ENCODE measurements around the gene CPT1B.

CPT1B gene

GRCh38 chr22:50544078-50544745, 34.0 kb downstream of the CPT1B start:
- peak; percentile 88 for DNase-seq

GRCh38 chr22:50542416-50542927, 35.8 kb downstream of the CPT1B start:
- peak; percentile 69 for DNase-seq

GRCh38 chr22:50541667-50542026, 36.6 kb downstream of the CPT1B start:
- DNase-seq: peak; percentile 79

- no peak for DNase-seq
Measured at GRCh38 chr22:50540381-50540780, 37.8 kb downstream of the CPT1B start.

- no peak for DNase-seq
Measured at GRCh38 chr22:50537765-50538164, 40.5 kb downstream of the CPT1B start.

GRCh38 chr22:50536226-50536625, 42.0 kb downstream of the CPT1B start:
- DNase-seq: no peak

- no peak for DNase-seq
Measured at GRCh38 chr22:50535113-50535512, 43.1 kb downstream of the CPT1B start.

GRCh38 chr22:50533856-50534711, 44.1 kb downstream of the CPT1B start:
- peak; percentile 60 for DNase-seq

- DNase-seq: no peak
Measured at GRCh38 chr22:50532824-50533796, 45.1 kb downstream of the CPT1B start.

GRCh38 chr22:50531962-50532674, 46.1 kb downstream of the CPT1B start:
- DNase-seq: peak; percentile 58

GRCh38 chr22:50531546-50531961, 46.7 kb downstream of the CPT1B start:
- peak; percentile 84 for DNase-seq

- DNase-seq: peak; percentile 91
Measured at GRCh38 chr22:50530877-50531545, 47.2 kb downstream of the CPT1B start.

GRCh38 chr22:50530580-50530876, 47.7 kb downstream of the CPT1B start:
- DNase-seq: no peak

GRCh38 chr22:50529897-50530579, 48.2 kb downstream of the CPT1B start, which contains the start of gene TYMP:
TSS of gene TYMP (minus strand) at chr22:50530012. CDS start at chr22:50529709, 303 bp downstream.
- peak; percentile 81 for DNase-seq

- DNase-seq: no peak
Measured at GRCh38 chr22:50529416-50529896, 48.8 kb downstream of the CPT1B start.

GRCh38 chr22:50528682-50529415, 49.4 kb downstream of the CPT1B start:
- no peak for DNase-seq

- DNase-seq: no peak
Measured at GRCh38 chr22:50527921-50528681, 50.1 kb downstream of the CPT1B start.

- peak; percentile 73 for DNase-seq
Measured at GRCh38 chr22:50526834-50527801, 51.1 kb downstream of the CPT1B start.

Data from CD4-positive, alpha-beta T cell treated with Interferon gamma for 1 hour (primary cell).